GM23338 (cell line): ENCODE data around the gene KCNAB1. TPM values are rescaled to one million over a fixed set of nuclear protein-coding genes. Genes with fewer than 3 reads are reported as not detected.

ENCODE experiments used
- ATAC-seq: fragments of 200-7000 bp; cut with Tn5 transposase; 3 replicates; pipeline ENCODE4 v1.9.1; 2020
- DNase-seq: peaks from one replicate; pipeline ENCODE4 v3.0.0-alpha.2; 2015; ENCODE audit warnings: low spot score
- H2AFZ ChIP-seq: fragments of 200-600 bp; sonication (generic); 2 replicates; pipeline ENCODE4 v1.8.0; 2016; ENCODE audit warnings: antibody characterized with exemption, mild to moderate bottlenecking, moderate library complexity
- H3F3A ChIP-seq: fragments of 200-600 bp; sonication (generic); replicated peaks from 2 replicates; pipeline ENCODE4 v1.8.0; 2017; ENCODE audit warnings: antibody characterized with exemption, mixed run types, low read depth
- H3K27ac ChIP-seq: fragments of 200-600 bp; sonication (generic); 2 replicates; pipeline ENCODE4 v1.6.1; 2016; ENCODE audit warnings: low read depth
- H3K27me3 ChIP-seq: fragments of 200-600 bp; sonication (generic); 2 replicates; pipeline ENCODE4 v1.8.0; 2016; ENCODE audit warnings: mild to moderate bottlenecking, mixed run types, moderate library complexity; ENCODE audit not compliant: insufficient read depth
- H3K36me3 ChIP-seq: fragments of 200-600 bp; sonication (generic); 2 replicates; pipeline ENCODE4 v1.8.0; 2016; ENCODE audit warnings: mild to moderate bottlenecking; ENCODE audit not compliant: insufficient read depth
- H3K4me1 ChIP-seq: fragments of 200-600 bp; sonication (generic); 2 replicates; pipeline ENCODE4 v1.8.0; 2016; ENCODE audit warnings: mild to moderate bottlenecking, moderate library complexity; ENCODE audit not compliant: insufficient read depth
- H3K4me2 ChIP-seq: fragments of 200-600 bp; sonication (generic); 2 replicates; pipeline ENCODE4 v1.7.1; 2017; ENCODE audit warnings: mixed run types
- H3K4me3 ChIP-seq: fragments of 200-600 bp; sonication (generic); 2 replicates; pipeline ENCODE4 v1.6.1; 2016; ENCODE audit warnings: mixed run types
- H3K79me2 ChIP-seq: fragments of 200-600 bp; sonication (generic); replicated peaks from 2 replicates; pipeline ENCODE4 v1.8.0; 2017; ENCODE audit warnings: mild to moderate bottlenecking; ENCODE audit not compliant: insufficient read depth
- H3K9me2 ChIP-seq: fragments of 200-600 bp; sonication (generic); 2 replicates; pipeline ENCODE4 v1.8.0; 2017; ENCODE audit not compliant: insufficient read depth
- H4K20me1 ChIP-seq: fragments of 200-600 bp; sonication (generic); replicated peaks from 2 replicates; pipeline ENCODE4 v1.8.0; 2017; ENCODE audit warnings: mild to moderate bottlenecking; ENCODE audit not compliant: insufficient read depth
- H3K27ac Mint-ChIP-seq: 2 replicates; pipeline ENCODE4 v1.8.0; 2020; ENCODE audit warnings: inconsistent platforms, mild to moderate bottlenecking, moderate library complexity, mixed read lengths
- H3K27me3 Mint-ChIP-seq: 3 replicates; pipeline ENCODE4 v1.8.0; 2022; ENCODE audit warnings: low read depth, mild to moderate bottlenecking, moderate library complexity, mixed read lengths, inconsistent platforms; ENCODE audit not compliant: insufficient read depth, poor library complexity
- H3K36me3 Mint-ChIP-seq: 3 replicates; pipeline ENCODE4 v1.8.0; 2021; ENCODE audit warnings: low read depth, mild to moderate bottlenecking, inconsistent platforms, moderate library complexity, mixed read lengths
- H3K4me1 Mint-ChIP-seq: 3 replicates; pipeline ENCODE4 v1.8.0; 2020; ENCODE audit warnings: mild to moderate bottlenecking, inconsistent platforms, mixed read lengths
- H3K4me3 Mint-ChIP-seq: 3 replicates; pipeline ENCODE4 v1.8.0; 2021; ENCODE audit warnings: moderate library complexity, mild to moderate bottlenecking, inconsistent platforms, mixed read lengths
- H3K9me3 Mint-ChIP-seq: 3 replicates; pipeline ENCODE4 v1.8.0; 2020; ENCODE audit warnings: moderate library complexity, mild to moderate bottlenecking, inconsistent platforms, mixed read lengths
- CREB1 ChIP-seq: fragments of 250-450 bp; sonication (Bioruptor Pico); IDR thresholded peaks from 2 replicates; pipeline ENCODE4 v1.5.0; 2020; ENCODE audit warnings: low read depth, mild to moderate bottlenecking, moderate library complexity
- EZH2 ChIP-seq: fragments of 200-600 bp; sonication (generic); IDR thresholded peaks from one replicate; pipeline ENCODE4 v1.8.0; 2017; ENCODE audit warnings: antibody characterized with exemption, mild to moderate bottlenecking, low read depth; ENCODE audit not compliant: unreplicated experiment
- JUNB ChIP-seq: IDR thresholded peaks from one replicate; pipeline ENCODE4 v1.6.1; 2016; ENCODE audit warnings: antibody characterized with exemption; ENCODE audit not compliant: unreplicated experiment
- POLR2AphosphoS5 ChIP-seq: IDR thresholded peaks from 2 replicates; pipeline ENCODE4 v1.6.1; 2016; ENCODE audit warnings: antibody characterized with exemption, low read depth
- ZNF114 ChIP-seq: fragments of 250-450 bp; sonication (Bioruptor Pico); IDR thresholded peaks from 2 replicates; pipeline ENCODE4 v1.5.0; 2020; ENCODE audit warnings: mild to moderate bottlenecking, moderate library complexity
- ZNF331 ChIP-seq: fragments of 250-450 bp; sonication (Bioruptor Pico); IDR thresholded peaks from 2 replicates; pipeline ENCODE4 v1.5.0; 2020; ENCODE audit warnings: low read depth, mild to moderate bottlenecking, moderate library complexity
- polyA plus RNA-seq: library from polyadenylated mRNA; unstranded; fragments of >200 nt; fragmentation: Nextera tagmentation; extraction: Ambion mirVana; gene quantifications from 2 replicates; pipeline ENCODE4 v1.2.1, GENCODE V29; 2016
- total RNA-seq: library from RNA; depleted of rRNA; stranded (reverse); fragments of >200 nt; shearing (Covaris generic); gene quantifications from 2 replicates; pipeline ENCODE4 v1.2.3, GENCODE V29; 2014
- TF ChIP-seq, protein P1 (sequence below): fragments of 250-450 bp; sonication (Bioruptor Pico); IDR thresholded peaks from 2 replicates; pipeline ENCODE4 v1.5.0; 2020; ENCODE audit warnings: mild to moderate bottlenecking, moderate library complexity
- TF ChIP-seq, protein P2 (sequence below): IDR thresholded peaks from 2 replicates; pipeline ENCODE4 v1.6.1; 2016; ENCODE audit warnings: antibody characterized with exemption
- TF ChIP-seq, protein P3 (sequence below): IDR thresholded peaks from one replicate; pipeline ENCODE4 v1.6.1; 2018; ENCODE audit warnings: antibody characterized with exemption; ENCODE audit not compliant: unreplicated experiment

KCNAB1 gene
- total and polyA plus RNA-seq, 2 experiments from 2014 or later, result 0.69 to 2.6 TPM

DNA sequence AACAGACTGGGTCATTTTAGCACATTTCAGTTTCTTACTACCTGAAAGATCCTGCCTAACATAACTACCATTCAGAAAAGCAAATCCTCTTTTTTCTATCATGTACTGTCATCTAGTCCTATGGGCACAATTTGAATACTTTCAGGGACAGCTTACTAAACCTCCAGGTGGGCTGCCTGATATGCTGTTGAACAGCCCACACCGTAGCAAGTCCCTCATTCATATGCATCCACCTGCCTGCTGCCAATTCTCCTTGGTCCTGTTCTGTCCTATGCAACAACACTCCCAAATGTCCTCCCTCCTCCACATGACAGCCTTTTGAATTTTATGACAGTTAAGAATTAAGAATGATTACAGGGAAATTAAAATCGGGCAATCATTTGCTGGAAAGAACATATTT lies 137.9 kb downstream of the KCNAB1 start:
- no peaks in the 10 kb centered on the region for H4K20me1 ChIP-seq

DNA sequence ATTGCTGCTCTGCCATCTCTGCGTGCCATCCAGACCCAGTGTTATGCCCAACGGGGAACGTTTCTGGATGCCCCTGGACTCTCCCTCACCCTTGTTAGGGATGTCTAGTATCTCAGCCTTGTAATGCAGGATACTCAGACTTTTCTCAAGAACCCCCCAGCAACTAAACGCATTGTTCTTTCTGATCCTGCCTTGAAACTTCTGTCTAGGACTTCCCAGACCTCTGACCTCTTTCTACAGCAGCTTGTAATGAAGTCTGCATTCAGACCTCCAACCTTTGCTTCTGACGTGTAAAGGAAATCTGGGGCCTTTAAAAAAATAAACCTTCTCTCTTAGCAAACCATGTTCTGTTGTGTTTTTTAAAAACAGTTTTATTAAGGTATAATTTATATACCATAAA lies 139.5 kb downstream of the KCNAB1 start:
- Mint-ChIP-seq H3K36me3 (no peaks in the 10 kb centered on the region), H3K9me3 (no peaks in the 10 kb centered on the region), H3K27ac (no peak overlapping the region), H3K4me1 (peaks cover 10% of the 10 kb centered on the region), H3K4me3 (no peak overlapping the region), H3K27me3 (no peaks in the 10 kb centered on the region)
- H2AFZ ChIP-seq, result no peak overlapping the region
- no peak overlapping the region for H3K4me3 ChIP-seq
- DNase-seq (no peak), ATAC-seq (no peak)
- H3K4me1 ChIP-seq, result no peaks in the 10 kb centered on the region; the same call in 1 of the 2 replicates
- no peaks in the 10 kb centered on the region for H3K36me3 ChIP-seq
- H3F3A ChIP-seq, result no peaks in the 10 kb centered on the region
- no peaks in the 10 kb centered on the region for H3K9me2 ChIP-seq
- no peaks in the 10 kb centered on the region for H3K79me2 ChIP-seq
- no peak overlapping the region for H3K4me2 ChIP-seq
- H3K27me3 ChIP-seq, result no peaks in the 10 kb centered on the region
- H4K20me1 ChIP-seq, result no peaks in the 10 kb centered on the region
- no peak overlapping the region for H3K27ac ChIP-seq
- TF ChIP-seq, protein P1, sequence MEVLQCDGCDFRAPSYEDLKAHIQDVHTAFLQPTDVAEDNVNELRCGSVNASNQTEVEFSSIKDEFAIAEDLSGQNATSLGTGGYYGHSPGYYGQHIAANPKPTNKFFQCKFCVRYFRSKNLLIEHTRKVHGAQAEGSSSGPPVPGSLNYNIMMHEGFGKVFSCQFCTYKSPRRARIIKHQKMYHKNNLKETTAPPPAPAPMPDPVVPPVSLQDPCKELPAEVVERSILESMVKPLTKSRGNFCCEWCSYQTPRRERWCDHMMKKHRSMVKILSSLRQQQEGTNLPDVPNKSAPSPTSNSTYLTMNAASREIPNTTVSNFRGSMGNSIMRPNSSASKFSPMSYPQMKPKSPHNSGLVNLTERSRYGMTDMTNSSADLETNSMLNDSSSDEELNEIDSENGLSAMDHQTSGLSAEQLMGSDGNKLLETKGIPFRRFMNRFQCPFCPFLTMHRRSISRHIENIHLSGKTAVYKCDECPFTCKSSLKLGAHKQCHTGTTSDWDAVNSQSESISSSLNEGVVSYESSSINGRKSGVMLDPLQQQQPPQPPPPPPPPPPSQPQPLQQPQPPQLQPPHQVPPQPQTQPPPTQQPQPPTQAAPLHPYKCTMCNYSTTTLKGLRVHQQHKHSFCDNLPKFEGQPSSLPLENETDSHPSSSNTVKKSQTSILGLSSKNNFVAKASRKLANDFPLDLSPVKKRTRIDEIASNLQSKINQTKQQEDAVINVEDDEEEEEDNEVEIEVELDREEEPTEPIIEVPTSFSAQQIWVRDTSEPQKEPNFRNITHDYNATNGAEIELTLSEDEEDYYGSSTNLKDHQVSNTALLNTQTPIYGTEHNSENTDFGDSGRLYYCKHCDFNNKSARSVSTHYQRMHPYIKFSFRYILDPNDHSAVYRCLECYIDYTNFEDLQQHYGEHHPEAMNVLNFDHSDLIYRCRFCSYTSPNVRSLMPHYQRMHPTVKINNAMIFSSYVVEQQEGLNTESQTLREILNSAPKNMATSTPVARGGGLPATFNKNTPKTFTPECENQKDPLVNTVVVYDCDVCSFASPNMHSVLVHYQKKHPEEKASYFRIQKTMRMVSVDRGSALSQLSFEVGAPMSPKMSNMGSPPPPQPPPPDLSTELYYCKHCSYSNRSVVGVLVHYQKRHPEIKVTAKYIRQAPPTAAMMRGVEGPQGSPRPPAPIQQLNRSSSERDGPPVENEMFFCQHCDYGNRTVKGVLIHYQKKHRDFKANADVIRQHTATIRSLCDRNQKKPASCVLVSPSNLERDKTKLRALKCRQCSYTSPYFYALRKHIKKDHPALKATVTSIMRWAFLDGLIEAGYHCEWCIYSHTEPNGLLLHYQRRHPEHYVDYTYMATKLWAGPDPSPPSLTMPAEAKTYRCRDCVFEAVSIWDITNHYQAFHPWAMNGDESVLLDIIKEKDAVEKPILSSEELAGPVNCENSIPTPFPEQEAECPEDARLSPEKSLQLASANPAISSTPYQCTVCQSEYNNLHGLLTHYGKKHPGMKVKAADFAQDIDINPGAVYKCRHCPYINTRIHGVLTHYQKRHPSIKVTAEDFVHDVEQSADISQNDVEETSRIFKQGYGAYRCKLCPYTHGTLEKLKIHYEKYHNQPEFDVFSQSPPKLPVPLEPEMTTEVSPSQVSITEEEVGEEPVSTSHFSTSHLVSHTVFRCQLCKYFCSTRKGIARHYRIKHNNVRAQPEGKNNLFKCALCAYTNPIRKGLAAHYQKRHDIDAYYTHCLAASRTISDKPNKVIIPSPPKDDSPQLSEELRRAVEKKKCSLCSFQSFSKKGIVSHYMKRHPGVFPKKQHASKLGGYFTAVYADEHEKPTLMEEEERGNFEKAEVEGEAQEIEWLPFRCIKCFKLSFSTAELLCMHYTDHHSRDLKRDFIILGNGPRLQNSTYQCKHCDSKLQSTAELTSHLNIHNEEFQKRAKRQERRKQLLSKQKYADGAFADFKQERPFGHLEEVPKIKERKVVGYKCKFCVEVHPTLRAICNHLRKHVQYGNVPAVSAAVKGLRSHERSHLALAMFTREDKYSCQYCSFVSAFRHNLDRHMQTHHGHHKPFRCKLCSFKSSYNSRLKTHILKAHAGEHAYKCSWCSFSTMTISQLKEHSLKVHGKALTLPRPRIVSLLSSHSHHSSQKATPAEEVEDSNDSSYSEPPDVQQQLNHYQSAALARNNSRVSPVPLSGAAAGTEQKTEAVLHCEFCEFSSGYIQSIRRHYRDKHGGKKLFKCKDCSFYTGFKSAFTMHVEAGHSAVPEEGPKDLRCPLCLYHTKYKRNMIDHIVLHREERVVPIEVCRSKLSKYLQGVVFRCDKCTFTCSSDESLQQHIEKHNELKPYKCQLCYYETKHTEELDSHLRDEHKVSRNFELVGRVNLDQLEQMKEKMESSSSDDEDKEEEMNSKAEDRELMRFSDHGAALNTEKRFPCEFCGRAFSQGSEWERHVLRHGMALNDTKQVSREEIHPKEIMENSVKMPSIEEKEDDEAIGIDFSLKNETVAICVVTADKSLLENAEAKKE, result no peak
- no peak for TF ChIP-seq CREB1 (CRISPR knock-in tag)

More for the DNA sequence above, 137.9 kb downstream of the KCNAB1 start:
- H3K36me3 ChIP-seq, result no peaks in the 10 kb centered on the region
- H3K9me2 ChIP-seq, result 0 out of 2 replicates have a peak, but pooled peaks cover 6% of the 10 kb centered on the region
- DNase-seq (no peak), ATAC-seq (peak; percentile 52; the same call in 2 of the 3 replicates)
- no peak overlapping the region for H3K4me2 ChIP-seq
- H3F3A ChIP-seq, result no peaks in the 10 kb centered on the region
- H3K27me3 ChIP-seq, result no peaks in the 10 kb centered on the region
- no peak overlapping the region for H3K27ac ChIP-seq
- no peak overlapping the region for H3K4me3 ChIP-seq
- H3K9me3 Mint-ChIP-seq, result no peaks in the 10 kb centered on the region
- H3K4me1 Mint-ChIP-seq, result peaks cover 10% of the 10 kb centered on the region
- H3K36me3 Mint-ChIP-seq, result no peaks in the 10 kb centered on the region
- H2AFZ ChIP-seq, result no peak overlapping the region
- H3K27me3 Mint-ChIP-seq, result no peaks in the 10 kb centered on the region
- H3K4me3 Mint-ChIP-seq, result no peak overlapping the region
- H3K27ac Mint-ChIP-seq, result peak overlapping the region; percentile 26
- TF ChIP-seq ZNF114 (CRISPR knock-in tag) (no peak), POLR2AphosphoS5 (no peak), EZH2 (no peak), CREB1 (CRISPR knock-in tag) (no peak), ZNF331 (CRISPR knock-in tag) (no peak), JUNB (no peak)
- TF ChIP-seq, protein P2, sequence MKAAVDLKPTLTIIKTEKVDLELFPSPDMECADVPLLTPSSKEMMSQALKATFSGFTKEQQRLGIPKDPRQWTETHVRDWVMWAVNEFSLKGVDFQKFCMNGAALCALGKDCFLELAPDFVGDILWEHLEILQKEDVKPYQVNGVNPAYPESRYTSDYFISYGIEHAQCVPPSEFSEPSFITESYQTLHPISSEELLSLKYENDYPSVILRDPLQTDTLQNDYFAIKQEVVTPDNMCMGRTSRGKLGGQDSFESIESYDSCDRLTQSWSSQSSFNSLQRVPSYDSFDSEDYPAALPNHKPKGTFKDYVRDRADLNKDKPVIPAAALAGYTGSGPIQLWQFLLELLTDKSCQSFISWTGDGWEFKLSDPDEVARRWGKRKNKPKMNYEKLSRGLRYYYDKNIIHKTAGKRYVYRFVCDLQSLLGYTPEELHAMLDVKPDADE, result no peak
- TF ChIP-seq, protein P3, sequence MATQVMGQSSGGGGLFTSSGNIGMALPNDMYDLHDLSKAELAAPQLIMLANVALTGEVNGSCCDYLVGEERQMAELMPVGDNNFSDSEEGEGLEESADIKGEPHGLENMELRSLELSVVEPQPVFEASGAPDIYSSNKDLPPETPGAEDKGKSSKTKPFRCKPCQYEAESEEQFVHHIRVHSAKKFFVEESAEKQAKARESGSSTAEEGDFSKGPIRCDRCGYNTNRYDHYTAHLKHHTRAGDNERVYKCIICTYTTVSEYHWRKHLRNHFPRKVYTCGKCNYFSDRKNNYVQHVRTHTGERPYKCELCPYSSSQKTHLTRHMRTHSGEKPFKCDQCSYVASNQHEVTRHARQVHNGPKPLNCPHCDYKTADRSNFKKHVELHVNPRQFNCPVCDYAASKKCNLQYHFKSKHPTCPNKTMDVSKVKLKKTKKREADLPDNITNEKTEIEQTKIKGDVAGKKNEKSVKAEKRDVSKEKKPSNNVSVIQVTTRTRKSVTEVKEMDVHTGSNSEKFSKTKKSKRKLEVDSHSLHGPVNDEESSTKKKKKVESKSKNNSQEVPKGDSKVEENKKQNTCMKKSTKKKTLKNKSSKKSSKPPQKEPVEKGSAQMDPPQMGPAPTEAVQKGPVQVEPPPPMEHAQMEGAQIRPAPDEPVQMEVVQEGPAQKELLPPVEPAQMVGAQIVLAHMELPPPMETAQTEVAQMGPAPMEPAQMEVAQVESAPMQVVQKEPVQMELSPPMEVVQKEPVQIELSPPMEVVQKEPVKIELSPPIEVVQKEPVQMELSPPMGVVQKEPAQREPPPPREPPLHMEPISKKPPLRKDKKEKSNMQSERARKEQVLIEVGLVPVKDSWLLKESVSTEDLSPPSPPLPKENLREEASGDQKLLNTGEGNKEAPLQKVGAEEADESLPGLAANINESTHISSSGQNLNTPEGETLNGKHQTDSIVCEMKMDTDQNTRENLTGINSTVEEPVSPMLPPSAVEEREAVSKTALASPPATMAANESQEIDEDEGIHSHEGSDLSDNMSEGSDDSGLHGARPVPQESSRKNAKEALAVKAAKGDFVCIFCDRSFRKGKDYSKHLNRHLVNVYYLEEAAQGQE, result no peak
- no peaks in the 10 kb centered on the region for H3K79me2 ChIP-seq
- H3K4me1 ChIP-seq, result no peaks in the 10 kb centered on the region; the same call in 1 of the 2 replicates
